ENCODE data around the gene SYNPO2. TPM values are rescaled to one million over a fixed set of nuclear protein-coding genes. Genes with fewer than 3 reads are reported as not detected.
"Not testable (repeated sequence)": the region's sequence is repeated elsewhere in the genome, so short reads cannot be mapped to it uniquely, and the experiment has no call there.

SYNPO2 gene
- total and polyA plus RNA-seq, 2 of the 8 experiments (the other 6 are each of a cell fraction or from before 2014, with no cell fraction given): 0.50 to 4.2 TPM

DNA sequence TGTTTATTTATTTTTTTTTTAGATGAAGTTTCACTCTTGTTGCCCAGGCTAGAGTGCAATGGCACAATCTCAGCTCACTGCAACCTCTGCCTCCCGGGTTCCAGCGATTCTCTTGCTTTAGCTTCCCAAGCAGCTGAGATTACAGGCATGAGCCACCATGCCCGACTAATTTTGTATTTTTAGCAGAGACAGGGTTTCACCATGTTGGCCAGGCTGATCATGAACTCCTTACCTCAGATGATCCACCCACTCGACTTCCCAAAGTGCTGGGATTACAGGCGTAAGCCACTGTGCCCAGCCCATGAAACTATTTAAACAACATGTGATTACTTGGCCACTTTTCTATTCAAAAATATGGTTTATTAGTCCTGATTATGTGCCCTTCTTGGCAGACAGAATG, 158.4 kb downstream of the SYNPO2 start:
- WGBS, 2 experiments (ENCODE audit: extremely low coverage in 1 of 2, insufficient coverage in 1 of 2, insufficient read length in 1 of 2, insufficient replicate concordance in 2 of 2, low coverage in 1 of 2, low lambda C conversion rate in 2 of 2, missing lambda C conversion rate in 1 of 2): 96% methylated on average over 5 of the region's 5 CpGs; no CpG with 5 or more reads in 1 of the 2 experiments
- not testable (repeated sequence) for FAIRE-seq

More for the DNA sequence above, 158.4 kb downstream of the SYNPO2 start:
- H3K4ac ChIP-seq (replicated peaks; ENCODE audit: insufficient read length, low read depth, low read length); H4K8ac ChIP-seq (ENCODE audit: extremely low read depth, insufficient read depth, low read length); H3K56ac ChIP-seq (replicated peaks; ENCODE audit: insufficient read length, low read depth, low read length); H3K4me2 ChIP-seq (ENCODE audit: insufficient read depth in 1 of 2, low read depth in 2 of 2, low read length in 2 of 2); H4K91ac ChIP-seq (replicated peaks; ENCODE audit: insufficient read length, low read length); H3K14ac ChIP-seq (ENCODE audit: insufficient read length); H3K27me3 ChIP-seq (replicated peaks in 1 of 4; ENCODE audit: control insufficient read depth in 3 of 4, extremely low read depth in 1 of 4, insufficient read depth in 3 of 4, low read length in 3 of 4); H2BK5ac ChIP-seq (ENCODE audit: low read depth, low read length); H3K79me2 ChIP-seq (ENCODE audit: control insufficient read depth in 1 of 2, insufficient read depth in 2 of 2, low read length in 2 of 2); H3K79me1 ChIP-seq (ENCODE audit: low read depth, low read length); H2BK120ac ChIP-seq (replicated peaks; ENCODE audit: low read depth, low read length); H3K9ac ChIP-seq (replicated peaks in 1 of 4; ENCODE audit: extremely low read depth in 1 of 4, low read depth in 3 of 4, low read length in 3 of 4); H4K5ac ChIP-seq (ENCODE audit: insufficient read length, low read depth, low read length); H2BK20ac ChIP-seq (ENCODE audit: low read length); H3K18ac ChIP-seq (ENCODE audit: extremely low read depth, low read length); H3K4me1 ChIP-seq (replicated peaks in 1 of 4; ENCODE audit: control insufficient read depth in 3 of 4, insufficient read depth in 4 of 4, low read length in 3 of 4); H3K9me3 ChIP-seq (ENCODE audit: insufficient read depth in 2 of 2, low read depth in 1 of 2, low read length in 1 of 2); H2AK5ac ChIP-seq (ENCODE audit: low read depth, low read length); DNase-seq (ENCODE audit: low read depth in 1 of 2, low spot score in 2 of 2); H3K4me3 ChIP-seq (ENCODE audit: extremely low read depth in 1 of 4, insufficient read depth in 2 of 4, low read depth in 3 of 4, low read length in 4 of 4); H2BK12ac ChIP-seq (ENCODE audit: low read depth, low read length); H3K23ac ChIP-seq (ENCODE audit: insufficient read length); H3K36me3 ChIP-seq (ENCODE audit: control insufficient read depth in 2 of 4, insufficient read depth in 4 of 4, low read length in 3 of 4); H4K20me1 ChIP-seq (replicated peaks in 1 of 2; ENCODE audit: control insufficient read depth in 1 of 2, insufficient read depth in 2 of 2, low read length in 2 of 2); H3K23me2 ChIP-seq (ENCODE audit: low read depth, low read length); H2BK15ac ChIP-seq (ENCODE audit: low read length); H2AFZ ChIP-seq (ENCODE audit: low read length); H3K27ac ChIP-seq (ENCODE audit: low read depth, low read length); POLR2A ChIA-PET (ENCODE audit: partially characterized antibody): not testable (repeated sequence)
- CTCF ChIA-PET (ENCODE audit: partially characterized antibody): interaction anchor here (1.2 kb wide), 1 partner anchor 11 kb away, joined by 3 read pairs; no protein-coding TSS in a partner anchor

Measured in H1 (cell line).